Measurements from ENCODE around the gene C1RL.

Gene C1RL

DNA sequence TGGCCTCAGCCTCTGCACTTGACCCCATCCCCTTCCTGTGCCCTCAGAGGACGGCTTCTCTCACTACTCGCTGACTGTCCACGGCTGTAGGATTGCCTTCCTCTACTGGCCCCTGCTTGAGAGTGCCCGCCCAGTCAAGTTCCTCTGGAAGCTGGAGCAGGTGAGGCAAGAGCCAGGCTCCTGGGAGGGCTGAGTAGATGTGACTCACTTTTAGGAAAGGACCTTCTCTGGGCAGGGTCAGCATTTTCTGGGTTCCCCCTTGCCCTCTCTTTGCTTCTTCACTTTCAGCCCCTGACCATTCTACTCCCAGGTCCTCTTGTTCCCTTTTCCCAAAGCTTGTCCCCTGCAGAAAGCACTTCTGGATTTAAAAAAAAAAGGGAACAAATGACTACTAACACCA is 28.9 kb upstream of the C1RL start:
- no peak for DNase-seq (ENCODE audit: insufficient read length, low spot score)
- no peak for FAIRE-seq

DNA sequence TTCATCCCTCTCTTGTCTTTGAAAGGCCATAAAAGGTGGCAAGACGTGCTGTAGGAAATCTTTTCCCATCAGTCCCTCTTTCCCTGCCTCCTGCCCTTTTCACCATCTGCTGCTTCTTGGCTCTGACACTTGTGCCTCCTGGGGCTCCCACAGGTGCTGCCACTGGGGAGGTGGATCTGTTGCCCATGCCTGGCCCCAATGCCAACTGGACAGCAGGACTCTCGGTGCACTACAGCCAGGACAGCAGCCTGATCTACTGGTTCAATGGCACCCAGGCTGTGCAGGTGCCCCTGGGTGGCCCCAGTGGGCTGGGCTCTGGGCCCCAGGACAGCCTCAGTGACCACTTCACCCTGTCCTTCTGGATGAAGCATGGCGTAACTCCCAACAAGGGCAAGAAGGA is 27.7 kb upstream of the C1RL start:
- FAIRE-seq (no peak), DNase-seq (ENCODE audit: insufficient read length, low spot score) (no peak)

DNA sequence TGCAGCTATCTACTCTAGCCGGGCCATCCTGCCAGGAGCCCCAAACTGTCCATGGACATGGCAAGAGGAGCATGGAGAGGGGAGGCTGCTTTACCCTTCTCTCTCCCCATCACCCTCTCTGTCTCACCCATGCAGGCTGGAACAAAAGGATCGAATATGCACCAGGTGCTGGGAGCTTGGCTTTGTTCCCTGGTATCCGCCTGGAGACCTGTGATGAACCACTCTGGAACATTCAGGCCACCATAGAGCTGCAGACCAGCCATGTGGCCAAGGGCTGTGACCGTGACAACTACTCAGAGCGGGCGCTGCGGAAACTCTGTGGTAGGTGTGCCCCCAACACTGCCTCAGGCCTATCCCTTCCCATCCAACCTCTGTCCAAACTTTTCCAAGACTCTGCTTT is 27.1 kb upstream of the C1RL start:
- DNase-seq (ENCODE audit: insufficient read length, low spot score), result no peak
- peak; percentile 23 for FAIRE-seq

DNA sequence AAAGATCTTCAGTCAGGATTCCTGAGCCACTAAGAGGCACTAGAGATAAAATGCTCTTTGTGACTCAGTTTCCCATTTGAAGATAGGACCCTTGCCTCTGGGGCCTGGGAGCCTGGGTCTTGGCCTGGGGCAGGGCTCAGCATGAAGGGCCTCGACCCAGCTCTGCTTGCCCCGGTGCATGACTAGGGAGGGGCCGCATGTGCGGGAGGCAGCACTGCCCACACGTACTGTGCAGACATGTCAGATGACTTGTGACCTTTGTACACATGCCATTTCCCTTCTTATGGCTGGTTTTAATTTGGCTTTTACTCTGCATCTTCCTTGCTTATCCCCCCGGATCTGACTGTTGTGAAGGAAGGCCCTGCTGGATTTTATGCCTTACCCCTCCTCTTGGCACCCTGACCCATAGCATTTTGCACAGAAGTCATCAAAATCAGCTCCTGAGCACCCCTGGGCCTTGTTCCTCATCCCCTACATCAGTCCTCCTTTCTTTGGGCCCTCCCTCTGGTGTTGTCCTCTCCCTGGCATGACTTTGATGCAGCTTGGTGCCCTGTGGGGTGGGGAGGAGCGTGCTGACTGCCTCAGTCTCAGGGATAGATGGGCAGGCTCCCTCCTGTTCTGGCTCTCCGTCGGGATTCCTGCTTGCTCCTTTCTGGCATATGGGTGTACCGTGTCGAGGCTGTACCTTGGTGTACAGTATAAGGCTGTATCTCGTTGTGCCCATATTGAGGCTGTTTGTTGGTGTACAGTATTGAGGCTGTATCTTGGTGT is 25.6 kb upstream of the C1RL start:
- DNase-seq (ENCODE audit: insufficient read length, low spot score) (no peak), FAIRE-seq (no peak)

DNA sequence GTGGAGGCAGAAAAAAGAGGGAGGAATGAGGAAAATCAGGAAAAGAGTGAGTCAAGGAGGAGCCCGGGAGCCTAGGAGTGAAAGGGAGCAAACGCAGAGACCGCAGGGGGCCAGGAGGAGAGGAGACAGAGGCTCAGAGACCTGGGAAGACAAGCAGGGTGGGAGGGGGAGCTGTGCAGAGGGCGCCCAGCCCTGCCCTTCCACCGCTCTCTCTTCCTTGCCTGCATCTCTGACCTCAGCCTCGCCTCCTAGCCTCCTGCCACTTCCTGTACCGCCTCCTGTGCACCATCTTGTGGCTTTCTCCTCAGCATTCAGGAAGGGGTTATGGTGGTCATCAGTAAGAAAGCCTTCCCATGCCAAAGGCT is 22.5 kb upstream of the C1RL start:
- DNase-seq (ENCODE audit: insufficient read length, low spot score) (no peak), FAIRE-seq (peak; percentile 72)

DNA sequence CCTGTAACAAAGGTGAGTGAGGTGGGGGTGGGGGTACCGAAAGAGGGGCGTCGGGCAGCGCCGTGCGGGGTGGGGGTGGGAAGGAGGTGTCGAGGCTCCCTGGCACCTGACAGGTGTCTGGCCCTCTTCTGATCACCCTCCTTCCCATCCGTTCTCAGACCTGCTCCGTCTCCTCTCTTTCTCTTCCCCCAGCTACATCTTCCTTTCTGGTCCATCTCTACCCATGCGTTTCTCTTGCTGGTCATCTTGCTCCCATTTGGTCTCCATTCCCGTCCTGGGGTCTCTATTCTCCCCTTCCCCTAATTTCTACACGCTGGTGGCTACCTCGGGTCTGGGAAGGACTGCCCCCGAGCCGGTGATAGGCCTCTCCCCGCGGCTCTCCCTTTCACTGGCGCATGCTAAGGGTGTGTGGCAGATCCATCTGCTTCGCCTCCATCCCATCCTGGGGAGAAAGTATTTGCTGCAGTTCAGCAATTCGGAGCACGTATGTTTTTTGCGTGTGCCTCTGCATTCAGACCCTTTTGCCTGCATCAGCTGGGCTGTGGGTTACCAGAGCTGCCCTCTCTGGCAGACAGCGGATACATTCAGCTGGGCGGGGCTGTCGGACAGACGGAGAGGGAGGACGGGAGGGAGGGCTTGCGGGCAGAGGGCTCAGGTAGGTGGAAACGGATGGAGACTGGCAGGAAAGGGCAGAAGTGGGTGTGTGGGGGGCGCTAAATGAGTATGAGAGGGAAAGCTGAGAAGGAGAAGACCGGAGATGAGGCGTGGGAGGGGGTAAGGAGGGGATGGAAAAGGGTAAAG is 21.9 kb upstream of the C1RL start:
- peak; percentile 89 for FAIRE-seq
- peak; percentile 81 for DNase-seq (ENCODE audit: insufficient read length, low spot score)

DNA sequence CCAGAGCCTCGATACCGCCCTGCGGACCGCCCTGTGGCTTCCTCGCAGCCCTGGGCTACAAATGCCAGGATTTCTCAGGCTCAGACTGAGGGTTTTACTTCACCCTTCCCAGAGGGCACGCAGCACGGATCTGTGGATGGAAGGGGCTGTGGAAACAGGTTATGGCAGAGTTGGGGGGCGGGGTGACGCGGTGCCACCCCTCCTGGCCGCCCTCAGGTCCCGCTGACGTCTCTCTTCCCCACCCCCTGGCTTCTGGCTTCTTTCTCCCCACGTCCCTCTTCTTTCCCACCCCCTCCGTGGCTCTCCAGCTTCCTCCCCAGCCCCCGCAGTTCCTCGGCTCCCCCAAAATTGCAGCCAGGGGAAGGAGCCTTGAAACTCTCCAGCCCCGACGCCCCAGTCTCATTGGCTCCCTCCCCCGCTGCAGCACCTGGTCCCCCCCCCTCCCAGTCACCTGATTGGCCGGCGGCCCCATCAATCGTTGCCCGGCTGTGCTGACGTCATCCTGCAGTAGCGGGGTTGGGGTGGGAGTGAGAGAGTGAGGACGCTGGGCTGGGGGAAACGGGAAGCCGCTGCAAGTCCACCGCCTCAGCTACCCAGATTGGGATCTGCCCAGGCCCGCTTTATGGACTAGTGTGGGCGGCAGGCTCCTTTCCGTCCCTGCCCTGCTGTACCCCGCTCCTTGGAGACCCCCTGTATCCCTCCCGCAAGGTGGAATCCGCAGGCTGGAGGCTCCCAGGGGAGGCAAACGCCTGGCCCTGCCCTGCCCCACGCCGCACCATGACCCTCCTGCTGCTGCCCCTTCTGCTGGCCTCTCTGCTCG is 21.1 kb upstream of the C1RL start, which contains the start of gene CLSTN3:
CLSTN3 (plus strand) TSS at position 500 of the 820 bp plus-strand sequence; CDS start at position 778, 278 bp downstream.
- DNase-seq (ENCODE audit: insufficient read length, low spot score), result peak; percentile 100
- FAIRE-seq, result peak; percentile 92

DNA sequence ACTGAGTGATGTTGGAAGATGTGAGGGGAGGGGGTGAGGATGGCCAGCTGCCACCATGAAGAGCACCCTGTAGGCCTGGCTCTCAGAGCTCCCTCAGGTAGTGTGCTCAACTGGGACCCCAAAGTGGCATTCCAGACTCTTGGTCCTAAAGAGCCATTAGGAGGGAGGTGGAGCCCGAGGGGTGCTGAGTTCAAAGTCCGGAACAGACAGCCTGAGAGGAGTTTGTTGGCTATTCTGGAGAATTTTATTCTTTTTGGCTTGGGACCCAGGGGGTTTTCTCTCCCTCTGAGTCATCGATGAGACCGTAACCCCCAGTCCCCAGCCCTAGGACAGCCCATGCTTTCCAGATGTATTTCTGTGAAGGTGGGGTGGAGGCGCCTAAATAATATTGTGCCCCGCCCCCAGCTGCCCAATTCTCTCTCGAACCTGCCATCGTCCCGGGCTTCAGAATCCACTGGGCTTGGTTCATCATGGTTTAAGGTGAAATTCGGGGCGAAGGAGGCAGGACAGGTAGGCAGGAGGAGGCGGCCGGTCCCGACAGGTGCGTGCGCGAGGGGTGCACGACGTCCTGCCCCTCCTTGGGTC is 20.4 kb upstream of the C1RL start:
- peak; percentile 80 for FAIRE-seq

DNA sequence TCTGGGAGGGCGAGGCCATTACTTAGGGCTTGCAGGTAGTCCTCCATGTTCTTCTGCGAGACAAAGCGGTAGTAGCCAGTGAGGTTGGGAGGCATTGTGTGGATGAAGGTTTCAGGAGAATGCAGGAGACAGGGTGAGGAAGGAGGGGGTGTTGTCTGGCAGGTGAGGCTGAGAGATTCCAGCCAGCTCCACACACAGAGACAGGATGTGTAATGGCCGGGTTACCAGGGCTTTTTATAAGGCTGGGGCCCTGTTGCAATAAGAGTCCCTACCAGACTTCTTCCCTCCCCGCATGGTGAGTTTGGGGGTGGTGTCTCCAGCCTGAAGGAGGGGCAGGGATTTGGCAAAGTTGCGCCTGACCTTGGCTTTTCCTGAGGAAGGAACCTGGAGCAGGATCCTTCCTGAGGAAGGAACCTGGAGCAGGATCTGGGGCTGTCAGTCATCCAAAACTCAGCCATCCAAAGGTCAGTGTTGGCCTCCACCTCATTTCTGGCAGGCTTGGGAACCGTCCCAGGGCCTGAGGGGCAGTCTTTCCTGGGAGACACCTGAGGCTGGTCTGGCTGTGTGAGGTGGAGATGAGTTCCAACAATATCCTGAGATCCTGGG is 19.8 kb upstream of the C1RL start, which contains the start of gene RBP5:
RBP5 (minus strand) TSS at position 209 of the 606 bp plus-strand sequence; CDS start at position 95, 114 bp downstream.
- DNase-seq (ENCODE audit: insufficient read length, low spot score) (no peak), FAIRE-seq (peak; percentile 62)

More for the DNA sequence above, 20.4 kb upstream of the C1RL start:
- no peak for DNase-seq (ENCODE audit: insufficient read length, low spot score)

DNA sequence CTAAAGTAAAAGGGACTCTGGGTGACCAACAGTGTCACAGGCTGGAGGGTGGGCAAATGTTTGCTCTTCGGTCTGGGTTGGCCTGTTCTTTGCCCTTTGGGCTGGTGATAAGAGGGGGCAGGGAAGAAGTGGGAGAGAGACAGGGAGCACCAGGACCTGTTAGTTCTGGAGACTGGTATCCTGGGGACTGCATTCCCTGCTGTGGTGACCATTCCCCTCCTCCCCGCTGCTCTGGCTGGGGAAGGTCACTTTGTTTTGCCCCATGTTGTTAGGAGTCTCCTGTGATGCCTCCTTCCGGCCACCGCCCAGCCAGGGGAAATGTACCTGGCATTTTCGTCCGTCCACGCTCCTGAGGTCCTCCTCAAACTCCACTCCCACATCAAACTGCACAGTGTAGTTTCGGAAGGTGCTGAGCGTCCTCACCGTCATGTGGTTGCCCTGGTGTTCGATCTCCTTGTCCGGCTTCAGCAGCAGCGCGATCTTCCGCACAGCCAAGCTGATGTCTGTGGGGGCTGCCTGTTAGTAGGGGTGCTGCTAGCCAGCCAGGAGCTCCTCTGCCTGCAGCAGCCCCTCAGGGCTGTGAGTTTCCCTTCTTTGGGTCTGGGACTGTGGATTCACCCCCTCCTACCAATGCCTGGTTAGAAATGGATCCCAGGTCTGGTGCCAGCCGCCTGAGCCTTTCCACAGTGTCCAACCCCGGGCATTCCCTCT is 19.1 kb upstream of the C1RL start:
- DNase-seq (ENCODE audit: insufficient read length, low spot score), result no peak
- FAIRE-seq, result peak; percentile 69

DNA sequence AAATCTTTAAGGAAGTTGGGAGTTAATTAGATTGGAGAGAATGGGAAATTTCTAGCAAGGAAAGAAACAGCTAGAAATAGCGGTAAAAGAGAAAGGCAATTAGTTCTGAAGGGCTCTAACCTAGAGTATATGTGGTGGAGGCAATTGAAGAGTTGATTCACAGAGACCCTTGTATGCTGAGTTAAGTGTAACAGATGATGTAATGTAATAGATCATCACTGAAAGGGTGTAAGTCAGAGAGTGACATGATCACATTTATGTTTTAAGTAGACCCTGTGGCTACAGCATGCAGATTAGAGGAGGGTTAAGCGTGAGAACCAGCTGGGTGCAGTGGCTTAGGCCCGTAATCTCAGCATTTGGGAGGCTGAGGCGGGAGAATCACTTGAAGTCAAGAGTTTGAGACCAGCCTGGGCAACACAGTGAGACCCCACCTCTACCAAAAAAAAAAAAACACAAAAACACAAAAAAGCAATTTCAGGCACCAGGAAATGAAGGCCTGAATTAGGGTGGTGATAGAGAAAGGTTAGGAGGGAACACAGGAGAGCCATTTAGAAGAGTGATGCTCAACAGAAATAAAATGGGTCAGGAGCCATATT is 16.7 kb upstream of the C1RL start:
- no peak for DNase-seq (ENCODE audit: insufficient read length, low spot score)
- FAIRE-seq, result peak; percentile 69

DNA sequence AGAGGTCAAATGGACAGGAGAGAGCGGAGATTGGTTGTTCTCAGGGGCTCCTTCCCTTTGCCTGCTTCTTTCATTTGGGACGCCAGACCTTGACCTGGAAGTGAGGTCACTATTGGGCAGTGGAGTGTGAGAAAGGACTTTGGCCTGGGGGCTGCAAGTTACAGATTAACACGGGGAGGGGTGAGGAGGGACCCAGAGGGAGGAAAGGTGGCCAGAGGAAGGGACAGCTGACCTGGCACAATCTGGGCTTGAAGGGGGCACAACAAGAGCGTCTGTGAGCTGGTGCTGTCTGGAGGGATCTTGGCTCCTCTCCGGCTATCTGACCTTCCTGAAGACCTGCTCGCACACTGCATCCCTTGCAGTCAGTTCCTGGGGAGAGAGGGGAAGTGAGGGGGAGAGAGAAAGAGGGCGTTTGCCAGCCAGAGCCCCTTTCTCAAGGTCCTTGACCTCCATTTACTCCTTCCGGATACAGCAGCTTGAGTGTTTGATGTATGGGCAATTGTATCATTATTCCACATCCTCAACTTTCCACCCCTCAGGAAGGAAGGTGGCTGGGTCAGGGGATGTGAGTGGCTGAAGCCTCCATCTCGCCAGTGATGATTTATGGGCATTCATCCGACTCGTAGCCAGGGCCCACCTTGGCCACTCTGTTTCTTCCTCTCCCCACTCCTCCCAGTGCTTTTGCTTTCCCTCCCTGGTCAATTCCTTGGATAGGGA is 14.9 kb upstream of the C1RL start:
- FAIRE-seq (no peak), DNase-seq (ENCODE audit: insufficient read length, low spot score) (no peak)

DNA sequence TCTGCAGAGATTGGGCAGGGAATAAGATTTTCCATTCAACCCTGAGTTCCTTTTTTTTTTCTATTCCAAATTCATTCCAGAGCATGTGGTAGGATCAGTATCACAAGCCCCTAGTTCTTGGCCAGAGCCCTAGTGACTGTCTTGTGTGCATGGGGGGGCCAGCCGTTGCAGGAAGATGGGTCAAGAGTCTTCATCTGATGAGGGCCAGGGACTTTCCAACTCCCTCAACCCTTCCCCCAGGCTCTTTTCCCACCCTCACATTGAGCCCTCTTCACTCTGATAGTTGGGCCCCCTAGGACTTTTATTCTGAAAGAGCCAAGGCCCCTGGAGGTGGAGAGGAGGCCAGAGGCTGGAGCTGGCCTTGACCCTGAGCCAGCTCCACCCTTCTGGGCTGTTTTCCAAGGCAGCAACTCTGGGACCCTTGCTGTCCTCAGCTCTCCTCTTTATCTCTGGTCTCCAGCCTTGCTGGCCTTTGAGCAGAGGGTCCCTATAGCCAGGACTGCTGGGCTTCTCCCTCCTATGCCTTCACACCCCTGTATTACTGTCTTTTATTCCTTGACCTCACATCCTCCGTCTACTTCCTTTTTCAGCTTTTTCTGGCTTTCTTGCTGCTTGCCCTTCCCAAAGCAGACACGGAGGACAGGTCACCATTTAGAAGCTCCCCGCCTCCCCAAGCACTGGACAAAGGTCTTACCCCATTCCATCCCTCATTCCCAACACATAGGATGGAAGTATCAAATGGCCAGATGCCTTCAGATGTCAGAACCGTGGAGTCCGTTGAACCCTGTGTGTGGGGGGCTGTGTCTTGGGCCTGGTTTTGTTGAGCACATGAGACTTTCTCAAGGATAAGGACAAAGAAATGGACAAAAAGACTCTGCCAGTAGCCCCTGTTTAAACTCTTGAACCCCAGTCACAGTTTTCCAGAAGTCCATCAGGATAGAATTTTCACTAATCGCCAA is 14.1 kb upstream of the C1RL start:
- DNase-seq (ENCODE audit: insufficient read length, low spot score), result no peak
- no peak for FAIRE-seq

DNA sequence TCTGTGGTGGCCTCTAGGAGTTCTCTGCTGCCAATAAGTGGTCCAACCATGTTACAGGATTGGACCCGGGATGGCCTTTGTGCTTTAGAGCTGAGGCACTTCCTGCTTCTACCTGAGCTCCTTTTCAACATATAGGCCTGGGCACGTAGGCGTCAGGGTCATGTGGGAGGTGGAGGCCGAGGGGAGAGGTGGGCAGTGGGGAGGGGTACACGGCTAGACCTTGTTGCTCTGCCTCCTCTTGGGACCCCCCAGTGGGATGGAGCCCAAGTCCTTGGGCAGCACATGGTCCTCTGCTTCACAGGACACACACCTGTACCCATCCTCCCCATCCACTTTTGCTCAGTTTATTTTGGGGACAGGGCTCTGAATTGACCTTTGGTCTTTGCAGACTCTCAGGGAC is 12.3 kb upstream of the C1RL start:
- no peak for FAIRE-seq
- DNase-seq (ENCODE audit: insufficient read length, low spot score), result no peak

DNA sequence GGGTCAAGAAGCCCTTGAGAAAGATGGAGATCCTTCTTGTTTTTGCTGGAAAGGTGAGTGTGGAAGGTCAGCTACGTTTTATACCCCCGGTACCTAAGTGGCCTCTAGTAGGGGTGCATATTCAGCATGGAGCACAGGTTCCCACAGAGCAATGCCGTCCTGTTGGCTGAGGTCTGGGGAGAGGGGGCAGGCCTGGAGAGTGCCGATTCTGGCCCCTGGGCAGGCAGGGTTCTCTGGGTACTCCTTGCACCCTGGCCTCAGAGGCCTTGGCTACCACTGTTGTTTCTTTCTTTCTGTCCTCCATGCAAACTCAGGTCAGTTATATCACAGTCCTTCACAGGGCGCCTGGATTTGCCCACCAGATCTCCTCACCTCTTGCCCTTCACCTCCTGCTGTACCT is 11.2 kb upstream of the C1RL start:
- FAIRE-seq (no peak), DNase-seq (ENCODE audit: insufficient read length, low spot score) (no peak)

DNA sequence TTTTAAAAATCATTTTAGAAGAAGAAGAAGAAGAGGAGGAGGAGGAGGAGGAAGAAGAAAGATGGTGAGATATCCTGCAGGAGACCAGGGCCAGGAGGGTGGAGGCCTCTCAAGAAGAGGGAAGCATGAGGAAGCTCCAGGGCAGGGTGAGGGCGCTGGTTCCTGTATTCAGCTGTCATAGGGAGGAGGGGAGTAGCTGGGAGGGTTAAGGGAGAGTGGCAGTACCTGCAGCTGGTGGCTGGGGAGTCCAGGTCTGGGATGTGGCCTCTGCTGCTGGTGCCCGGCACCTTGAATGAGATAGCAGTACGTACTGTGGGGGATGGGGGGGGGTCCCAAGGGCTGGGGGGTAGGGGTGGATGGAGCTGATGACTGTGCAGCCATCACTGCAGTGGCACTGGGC is 9.9 kb upstream of the C1RL start:
- FAIRE-seq (no peak), DNase-seq (ENCODE audit: insufficient read length, low spot score) (no peak)

DNA sequence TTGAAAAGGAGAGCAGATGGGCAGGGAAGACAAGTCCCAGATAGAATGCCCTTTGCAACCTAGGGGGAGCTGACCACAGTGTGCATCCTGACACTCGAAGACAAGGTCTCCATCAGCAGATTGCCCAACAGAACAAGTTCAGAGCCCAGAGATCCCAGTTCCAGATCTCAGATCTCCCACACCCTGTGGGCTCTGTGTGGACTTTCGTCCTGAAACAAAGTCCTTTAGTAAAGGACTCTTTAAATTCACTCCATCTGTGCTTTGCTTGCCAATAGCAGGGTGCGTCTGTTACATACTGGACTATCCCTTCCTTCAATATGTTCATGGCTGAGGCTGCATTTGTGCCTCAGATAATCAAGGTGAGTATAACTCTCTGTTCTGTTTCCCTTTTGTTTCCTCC is 8.7 kb upstream of the C1RL start:
- FAIRE-seq, result no peak

More for the DNA sequence above, 8.7 kb upstream of the C1RL start:
- DNase-seq (ENCODE audit: insufficient read length, low spot score), result no peak

Data from HTR-8/SVneo (cell line).